Vagina (tissue), 2 donors: ENCODE data around the gene LMO2.

Source experiments
- POLR2A ChIP-seq, 2 donors: fragments of 450-650 bp; IDR thresholded peaks; one replicate each; pipeline ENCODE4 v1.6.1; 2017; ENCODE audit warnings: antibody characterized with exemption in 2 of 2, mild to moderate bottlenecking in 2 of 2, moderate library complexity in 2 of 2
- POLR2AphosphoS5 ChIP-seq, 2 donors: sonication (generic); formaldehyde crosslinking; IDR thresholded peaks; one replicate each; pipeline ENCODE4 v1.9.0; 2017; ENCODE audit warnings: antibody characterized with exemption in 2 of 2, mild to moderate bottlenecking in 2 of 2, low read depth in 1 of 2; ENCODE audit not compliant: insufficient read depth in 1 of 2
- TF ChIP-seq, protein P1 (sequence below), 3 experiments: fragments of 450-650 bp in 2 of 3; fragments of 200-600 bp in 1 of 3; sonication (generic) in 1 of 3; IDR thresholded peaks; one replicate each; pipeline ENCODE4 v1.5.1; 2017 to 2019; ENCODE audit warnings: antibody characterized with exemption in 3 of 3, mild to moderate bottlenecking in 2 of 3, moderate library complexity in 2 of 3

DNA sequence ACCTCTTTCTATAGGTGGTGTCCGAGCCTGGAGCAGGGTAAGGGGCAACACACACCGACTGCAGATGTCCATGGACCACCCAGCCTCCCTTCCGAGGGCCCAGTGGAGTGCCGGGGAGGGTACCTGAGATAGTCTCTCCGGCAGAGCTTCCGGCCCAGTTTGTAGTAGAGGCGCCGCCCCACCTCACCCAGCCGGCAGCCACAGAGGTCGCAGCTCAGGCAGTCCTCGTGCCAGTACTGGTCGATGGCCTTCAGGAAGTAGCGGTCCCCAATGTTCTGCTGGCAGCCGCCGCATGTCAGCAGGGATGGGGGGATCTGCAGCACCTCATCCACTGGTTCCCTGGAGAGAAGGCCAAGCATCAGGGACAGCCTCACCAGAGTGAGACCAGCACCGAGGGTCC, 27.4 kb downstream of the LMO2 start:
- TF ChIP-seq, protein P1, sequence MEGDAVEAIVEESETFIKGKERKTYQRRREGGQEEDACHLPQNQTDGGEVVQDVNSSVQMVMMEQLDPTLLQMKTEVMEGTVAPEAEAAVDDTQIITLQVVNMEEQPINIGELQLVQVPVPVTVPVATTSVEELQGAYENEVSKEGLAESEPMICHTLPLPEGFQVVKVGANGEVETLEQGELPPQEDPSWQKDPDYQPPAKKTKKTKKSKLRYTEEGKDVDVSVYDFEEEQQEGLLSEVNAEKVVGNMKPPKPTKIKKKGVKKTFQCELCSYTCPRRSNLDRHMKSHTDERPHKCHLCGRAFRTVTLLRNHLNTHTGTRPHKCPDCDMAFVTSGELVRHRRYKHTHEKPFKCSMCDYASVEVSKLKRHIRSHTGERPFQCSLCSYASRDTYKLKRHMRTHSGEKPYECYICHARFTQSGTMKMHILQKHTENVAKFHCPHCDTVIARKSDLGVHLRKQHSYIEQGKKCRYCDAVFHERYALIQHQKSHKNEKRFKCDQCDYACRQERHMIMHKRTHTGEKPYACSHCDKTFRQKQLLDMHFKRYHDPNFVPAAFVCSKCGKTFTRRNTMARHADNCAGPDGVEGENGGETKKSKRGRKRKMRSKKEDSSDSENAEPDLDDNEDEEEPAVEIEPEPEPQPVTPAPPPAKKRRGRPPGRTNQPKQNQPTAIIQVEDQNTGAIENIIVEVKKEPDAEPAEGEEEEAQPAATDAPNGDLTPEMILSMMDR (IDR thresholded peaks at IDR 0.05) = no peak
- no peak for TF ChIP-seq POLR2A (IDR thresholded peaks at IDR 0.05)
- TF ChIP-seq POLR2AphosphoS5 (IDR thresholded peaks at IDR 0.05; ENCODE audit: insufficient read depth in 1 of 2, low read depth in 1 of 2) = peak in 1 of 2 donors; percentile 19
